NCI-H82 (cell line): ENCODE results near the gene DCAF11.

Experiments used
- DNase-seq: peaks from one replicate; lab custom pipeline; 2025; lab: John Stamatoyannopoulos, UW

Gene DCAF11

DNA sequence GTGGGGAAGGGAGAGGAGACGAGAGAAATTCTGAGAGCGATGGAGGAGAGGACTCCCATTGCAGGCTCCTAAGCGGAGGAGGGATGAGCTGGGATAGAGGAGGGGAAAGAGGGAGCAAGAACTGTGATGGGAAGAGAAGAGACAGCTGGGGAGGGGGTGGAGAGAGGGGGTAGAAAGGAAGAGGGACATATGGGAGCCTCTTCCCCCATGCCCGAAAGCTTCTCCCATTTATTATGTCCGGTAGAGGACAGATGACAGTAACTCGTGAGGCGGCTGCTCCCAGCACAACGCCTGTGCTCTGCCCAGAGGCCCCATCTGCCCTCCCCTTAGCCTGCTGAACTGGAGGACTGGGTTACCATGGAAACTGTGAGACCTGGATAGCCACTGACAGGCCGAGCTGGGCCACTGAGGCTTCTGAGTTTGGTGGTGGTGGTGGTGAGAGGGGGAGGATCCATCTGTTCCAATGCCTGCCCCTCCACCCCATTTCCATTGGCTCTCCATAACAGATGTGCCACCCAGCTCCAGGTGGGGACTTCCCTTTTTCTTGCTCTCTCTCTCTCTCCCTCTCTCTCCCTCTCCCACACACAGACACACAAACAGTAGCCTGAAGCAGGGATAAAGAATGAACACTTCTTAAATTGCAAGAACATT is 35.0 kb upstream of the DCAF11 start:
- DNase-seq = peak; percentile 96

GRCh38 chr14:24080142-24080530 is 34.4 kb upstream of the DCAF11 start:
- peak; percentile 45 for DNase-seq

DNA sequence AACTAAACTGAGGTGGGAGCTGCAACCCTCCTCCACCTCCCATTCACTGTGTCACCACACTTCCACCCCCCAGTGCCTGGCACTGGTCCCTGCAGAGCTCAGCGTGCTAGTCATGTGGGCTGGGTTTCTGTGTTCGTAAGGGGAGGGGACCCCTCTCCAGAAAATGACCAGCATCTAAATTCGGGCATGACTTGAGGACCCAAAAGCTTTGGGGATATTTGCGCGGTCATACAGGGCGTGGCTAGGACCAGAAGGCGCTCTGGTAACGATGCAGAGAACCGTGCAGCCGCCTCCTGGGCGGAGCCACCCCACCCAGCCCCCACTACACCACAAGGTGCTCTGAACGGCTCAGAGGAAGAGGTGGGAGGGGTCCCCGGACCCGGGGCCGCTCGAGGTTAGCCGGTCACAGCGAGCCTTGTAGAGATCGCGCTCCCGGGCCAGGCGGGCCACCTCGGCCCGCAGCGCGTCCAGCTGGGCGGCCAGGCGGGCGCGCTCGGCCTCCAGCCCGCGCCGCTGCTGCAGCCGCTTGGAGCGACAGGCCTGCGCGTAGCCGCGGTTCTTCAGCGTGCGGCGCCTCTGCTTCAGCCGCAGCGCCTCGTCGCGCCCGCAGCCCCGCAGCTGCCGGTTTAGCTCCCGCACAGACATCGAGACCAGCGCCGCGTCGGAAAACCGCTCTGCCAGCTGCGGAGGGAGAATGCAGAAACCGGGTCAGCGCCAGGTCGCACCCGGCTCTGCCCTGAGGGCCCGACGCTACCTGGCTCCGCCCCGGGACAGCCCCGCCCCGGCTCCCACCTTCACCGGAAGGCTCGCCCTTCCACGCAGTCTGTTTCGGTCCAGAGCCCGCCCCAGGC is 33.5 kb upstream of the DCAF11 start:
- DNase-seq = peak; percentile 90

DNA sequence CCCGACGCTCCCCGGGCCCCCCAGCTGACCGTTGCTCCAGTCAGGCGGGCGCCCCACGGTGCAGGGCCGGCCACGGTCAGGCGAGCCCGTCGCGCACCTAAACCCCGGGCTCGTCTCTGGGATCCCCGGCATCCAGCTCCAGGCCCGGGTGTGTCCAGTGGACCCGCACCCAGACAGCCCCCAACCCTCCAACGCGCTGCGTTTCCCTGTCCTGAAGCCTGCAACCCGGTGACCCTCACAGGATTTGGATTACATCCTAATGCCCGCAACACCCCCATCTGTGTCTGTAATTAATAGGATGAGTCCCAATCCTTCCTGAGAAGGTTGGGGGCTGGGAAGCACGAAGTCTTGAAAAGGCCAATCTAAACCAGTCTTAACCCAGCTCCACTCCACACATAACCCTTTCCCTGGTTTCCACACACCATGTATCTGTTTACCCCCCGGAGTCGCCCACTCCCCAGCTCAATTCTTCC is 32.8 kb upstream of the DCAF11 start:
- DNase-seq = peak; percentile 93

GRCh38 chr14:24082411-24083080 is 32.0 kb upstream of the DCAF11 start:
- DNase-seq = no peak

DNA sequence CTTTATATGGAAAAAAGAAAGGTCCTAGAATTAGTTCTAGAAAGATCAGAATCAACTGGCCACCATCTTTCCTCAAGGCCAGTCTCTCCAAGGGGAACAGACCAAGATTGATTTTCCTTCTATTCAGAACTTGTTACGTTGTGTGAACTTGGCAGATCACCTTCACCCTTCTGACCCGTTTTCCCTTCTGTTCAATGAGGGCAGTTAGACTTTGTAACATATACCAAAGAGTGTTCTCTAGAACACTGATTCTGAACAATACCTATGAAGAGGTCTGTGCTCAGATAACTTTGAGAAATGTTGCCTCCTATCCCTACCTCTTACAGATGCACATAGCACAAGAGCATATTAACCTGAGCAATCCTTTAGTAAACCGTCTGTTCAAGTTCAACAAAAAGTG is 31.1 kb upstream of the DCAF11 start:
- DNase-seq = no peak

DNA sequence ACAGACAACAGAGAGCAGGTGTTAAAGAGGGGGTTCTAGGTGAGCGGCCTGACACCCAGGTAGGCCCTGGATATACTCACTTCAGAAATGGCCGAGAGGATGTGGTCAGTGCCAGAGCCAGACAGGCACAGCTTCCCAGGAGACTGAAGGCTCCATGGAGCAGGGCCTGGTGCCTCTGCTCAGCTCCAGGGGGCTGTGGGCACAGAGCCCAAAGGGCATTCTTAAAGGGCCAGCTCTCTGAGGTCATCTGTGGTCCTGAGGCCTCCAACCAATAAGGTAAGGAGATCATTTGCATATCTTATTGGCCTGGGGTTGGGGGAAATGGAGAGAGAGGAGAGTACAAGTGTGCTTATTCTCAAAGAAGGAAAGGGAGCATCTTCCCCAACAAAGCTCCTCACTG is 30.1 kb upstream of the DCAF11 start:
- no peak for DNase-seq

DNA sequence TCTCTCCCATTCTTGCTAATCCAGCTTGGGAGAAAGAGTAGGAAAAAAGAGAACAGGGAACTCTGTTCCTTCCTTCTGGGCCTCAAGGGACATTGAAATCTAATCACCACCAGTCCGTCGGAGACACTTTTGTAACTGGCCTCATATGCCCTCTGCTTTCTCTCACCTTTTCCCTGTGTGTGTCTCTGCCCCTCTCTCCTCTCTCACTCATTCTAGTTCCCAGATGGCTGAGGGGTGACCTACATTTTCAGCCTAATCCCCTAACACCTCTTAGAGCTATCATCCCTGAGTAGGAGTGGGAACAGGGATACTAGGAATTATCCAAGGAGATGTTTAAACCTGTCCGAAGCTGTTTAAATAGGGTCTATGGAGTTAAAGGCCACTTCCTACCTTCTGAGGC is 29.4 kb upstream of the DCAF11 start:
- peak; percentile 95 for DNase-seq

- peak; percentile 97 for DNase-seq
Observed at GRCh38 chr14:24086193-24086955, 28.2 kb upstream of the DCAF11 start.

DNA sequence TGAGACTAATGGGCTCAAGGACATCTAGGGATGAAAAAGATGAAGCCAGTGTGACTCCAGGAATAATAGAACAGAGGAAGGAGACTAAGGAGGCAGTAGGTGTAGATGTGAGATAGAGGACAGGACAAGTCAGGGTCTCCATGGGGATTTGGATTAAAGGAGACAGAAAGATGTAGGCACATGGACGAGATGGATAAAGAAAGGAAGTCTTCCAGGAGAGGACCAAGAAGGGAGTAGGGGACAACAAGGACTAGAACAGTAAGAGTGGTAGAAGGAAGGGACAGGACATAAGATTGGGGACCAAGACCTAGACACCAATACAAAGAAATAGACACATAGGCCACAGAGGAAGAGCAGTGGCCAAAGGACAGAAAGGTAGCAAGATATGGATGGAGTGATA is 27.6 kb upstream of the DCAF11 start:
- no peak for DNase-seq

DNA sequence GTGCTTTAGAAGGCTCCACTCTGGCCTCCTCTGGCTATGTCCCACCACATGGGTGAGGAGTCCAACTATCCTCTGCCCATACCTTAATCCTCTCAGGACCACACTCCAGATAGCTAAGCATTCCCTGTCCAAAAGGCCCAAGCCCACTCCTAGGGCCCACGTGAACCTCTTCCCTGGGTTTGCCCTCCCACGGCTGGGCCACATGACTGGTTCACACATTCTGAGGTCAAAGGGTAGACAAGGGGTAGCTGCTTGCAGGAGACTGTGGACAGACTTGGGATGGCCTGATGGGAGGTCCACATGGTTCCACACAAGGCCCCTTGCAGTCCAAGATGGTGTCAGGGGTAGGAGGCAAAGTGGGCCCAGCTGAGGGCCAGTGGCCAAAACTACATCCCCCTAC is 26.5 kb upstream of the DCAF11 start:
- DNase-seq = no peak

GRCh38 chr14:24089890-24090289 is 24.7 kb upstream of the DCAF11 start:
- DNase-seq = peak; percentile 24

GRCh38 chr14:24092110-24092504 is 22.5 kb upstream of the DCAF11 start:
- DNase-seq = no peak

DNA sequence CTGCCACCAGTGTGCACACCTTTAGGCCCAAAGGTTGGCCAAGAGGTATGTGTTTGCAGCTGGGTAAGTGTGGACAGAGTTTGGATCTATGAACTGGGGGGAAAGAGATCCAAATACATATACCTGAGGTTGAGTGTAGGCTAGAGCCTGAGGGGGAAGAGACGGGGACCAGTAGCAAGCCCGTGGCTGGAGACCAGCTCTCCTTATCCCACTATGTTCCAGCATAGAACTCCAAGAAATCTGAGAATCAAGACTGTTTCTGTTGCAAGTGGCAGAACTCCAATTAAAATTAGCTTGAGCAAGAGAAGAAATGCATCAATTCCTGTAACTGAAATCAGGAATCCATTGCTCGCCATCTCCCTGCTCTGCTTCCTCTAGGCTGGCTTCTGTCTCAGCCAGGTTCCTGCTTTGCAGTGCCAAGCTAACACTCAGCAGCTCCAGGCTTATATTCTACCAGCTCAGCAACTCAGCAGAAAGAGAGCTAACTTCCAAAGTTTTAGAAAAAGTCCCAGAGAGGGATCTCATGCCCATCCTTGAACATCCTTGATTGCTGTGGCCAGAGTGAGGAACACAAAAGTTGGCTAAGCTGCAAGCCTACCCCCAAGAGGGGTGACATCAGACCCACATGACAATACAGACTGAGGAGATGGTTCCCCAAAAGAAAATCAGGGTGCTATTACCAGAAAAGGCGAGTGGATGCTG is 21.9 kb upstream of the DCAF11 start:
- DNase-seq = no peak

- DNase-seq = no peak
Observed at GRCh38 chr14:24093207-24093900, 21.2 kb upstream of the DCAF11 start.

DNA sequence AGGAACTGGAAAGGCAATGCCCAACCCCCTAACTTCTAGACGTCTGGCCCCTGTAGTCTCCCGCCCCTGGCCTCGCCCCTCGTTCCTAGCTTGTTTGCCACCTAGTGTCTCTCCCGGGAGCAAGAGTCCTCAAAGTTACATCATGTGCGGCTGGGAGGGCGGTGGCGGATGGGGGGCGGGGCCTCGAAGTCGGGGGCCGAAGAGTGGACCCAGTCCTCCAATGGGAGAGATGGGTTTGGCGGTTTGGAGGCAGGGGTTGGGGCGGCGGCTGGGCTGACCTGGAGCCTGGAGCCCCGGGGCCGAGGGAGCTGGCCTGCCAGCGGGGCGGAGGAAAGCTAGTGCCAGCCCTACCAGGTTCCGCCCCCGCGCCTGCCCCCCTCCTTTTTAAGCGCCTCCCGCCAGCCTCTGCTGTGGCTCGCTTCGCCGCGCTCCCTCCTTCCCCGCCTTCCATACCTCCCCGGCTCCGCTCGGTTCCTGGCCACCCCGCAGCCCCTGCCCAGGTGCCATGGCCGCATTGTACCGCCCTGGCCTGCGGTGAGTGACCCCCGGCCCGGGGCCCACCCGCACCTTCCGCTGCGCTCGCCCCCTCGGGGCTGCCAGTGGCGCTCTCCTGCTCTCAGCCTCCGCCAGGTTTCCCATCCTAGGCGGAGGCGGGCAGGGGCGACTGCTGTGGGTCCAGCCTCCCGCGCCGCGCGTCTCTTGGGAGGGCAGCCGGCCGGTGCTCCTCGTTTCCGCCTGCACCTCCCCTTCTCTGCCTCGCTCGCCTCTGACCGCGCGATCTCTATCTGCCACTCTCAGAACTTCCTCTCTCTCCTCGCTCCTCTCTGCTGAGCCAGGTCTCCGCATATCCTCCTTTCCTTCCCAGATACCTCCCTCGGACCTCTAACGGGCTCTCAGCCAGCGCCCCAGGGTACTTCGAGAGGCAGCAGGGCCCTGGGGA is 20.4 kb upstream of the DCAF11 start, which contains the start of gene PCK2:
Gene PCK2 (plus strand): TSS at position 411 of the 940 bp plus-strand sequence. CDS start 95 bp downstream, at position 506.
- DNase-seq = peak; percentile 90

DNA sequence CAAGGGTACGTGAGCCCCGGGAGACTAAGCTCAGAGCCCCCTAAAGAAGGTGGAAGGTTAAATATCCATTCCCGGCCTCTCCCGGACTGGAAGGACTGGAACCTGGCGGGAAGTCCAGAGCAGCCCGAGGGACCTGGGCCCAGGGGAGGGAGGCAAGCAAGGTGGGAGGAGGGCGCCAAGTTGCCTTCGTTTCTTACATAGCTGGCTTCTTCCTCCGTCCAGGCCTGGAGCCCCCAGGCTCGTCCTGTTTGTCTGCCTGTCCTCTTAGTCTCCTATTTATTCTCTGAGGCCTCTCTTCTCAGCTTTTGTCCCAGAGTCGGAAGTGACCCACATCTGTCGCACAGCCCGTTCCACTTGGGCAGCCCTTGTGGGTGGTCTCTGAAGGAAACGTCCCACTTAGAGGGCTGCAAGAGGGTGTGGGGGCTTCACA is 19.7 kb upstream of the DCAF11 start:
- DNase-seq = peak; percentile 62

GRCh38 chr14:24095271-24096068 is 19.1 kb upstream of the DCAF11 start:
- DNase-seq = peak; percentile 73
